NCI-H526 (cell line): Measurements from ENCODE around the gene SYCE3.
"Not testable (repeated sequence)": the region's sequence is repeated elsewhere in the genome, so short reads cannot be mapped to it uniquely, and the experiment has no call there.

Source experiments
- DNase-seq, 2 experiments: peaks; one replicate each; lab custom pipeline; 2025; lab: John Stamatoyannopoulos, UW

SYCE3 gene

GRCh38 chr22:50548921-50549790 is 13.6 kb downstream of the SYCE3 start:
- no peak for DNase-seq

- DNase-seq = no peak
These were observed 14.4 kb downstream of the SYCE3 start for GRCh38 chr22:50548040-50548920.

- DNase-seq = no peak
These were observed 15.3 kb downstream of the SYCE3 start for GRCh38 chr22:50547263-50547985.

GRCh38 chr22:50546326-50547262 is 16.1 kb downstream of the SYCE3 start:
- no peak for DNase-seq

GRCh38 chr22:50545522-50546325 is 17.0 kb downstream of the SYCE3 start, which contains the start of gene KLHDC7B:
TSS of gene KLHDC7B (plus strand) at chr22:50545899. CDS start at chr22:50546244, 345 bp downstream.
- DNase-seq = no peak

- DNase-seq = no peak
These were observed 17.9 kb downstream of the SYCE3 start for GRCh38 chr22:50544746-50545253.

- DNase-seq = peak; percentile 2 to 86
These were observed 18.5 kb downstream of the SYCE3 start for GRCh38 chr22:50544078-50544745.

GRCh38 chr22:50542416-50542927 is 20.2 kb downstream of the SYCE3 start:
- DNase-seq = no peak

GRCh38 chr22:50541667-50542026 is 21.1 kb downstream of the SYCE3 start:
- DNase-seq = not testable (repeated sequence)

- DNase-seq = no peak
These were observed 22.3 kb downstream of the SYCE3 start for GRCh38 chr22:50540381-50540780.

- no peak for DNase-seq
These were observed 25.0 kb downstream of the SYCE3 start for GRCh38 chr22:50537765-50538164.

GRCh38 chr22:50536226-50536625 is 26.5 kb downstream of the SYCE3 start:
- DNase-seq = no peak

GRCh38 chr22:50535113-50535512 is 27.6 kb downstream of the SYCE3 start:
- DNase-seq = no peak

GRCh38 chr22:50533856-50534711 is 28.6 kb downstream of the SYCE3 start:
- not testable (repeated sequence) for DNase-seq

- no peak for DNase-seq
These were observed 29.6 kb downstream of the SYCE3 start for GRCh38 chr22:50532824-50533796.

GRCh38 chr22:50531962-50532674 is 30.6 kb downstream of the SYCE3 start:
- DNase-seq = peak in 1 of 2 experiments; percentile 40
